ENCODE data around the gene VAV3.

The VAV3 gene

DNA sequence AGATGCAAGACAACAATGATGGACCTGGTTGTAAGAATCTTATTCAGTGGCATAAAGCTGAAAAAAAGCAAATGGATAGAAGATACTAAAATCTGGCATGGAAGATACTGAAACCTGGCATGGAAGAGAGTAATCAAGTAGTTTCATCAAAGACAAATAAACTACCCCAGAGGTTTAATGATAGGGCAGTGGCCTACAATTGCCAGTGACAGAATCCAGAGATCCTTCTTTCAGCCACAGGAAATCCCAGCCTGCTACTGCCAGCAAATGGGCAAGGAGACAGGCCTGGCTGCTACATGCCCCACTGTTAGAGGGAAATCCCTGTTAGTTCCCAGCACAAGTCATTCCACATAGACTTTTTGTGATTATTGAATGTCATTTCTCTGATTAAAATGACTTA, 409.4 kb downstream of the VAV3 start:
- Histone ChIP-seq H3K4me3 (ENCODE audit: low read depth, low read length) (no peak overlapping the region), H3K27me3 (replicated peaks) (no peaks in the 10 kb centered on the region), H3K27ac (no peak overlapping the region), H3K36me3 (replicated peaks) (no peaks in the 10 kb centered on the region)
- in situ Hi-C loops (cut with HindIII; ENCODE audit: low pct_ligation_motif_present, low sequenced_read_pairs): no loop called here
- no peak for DNase-seq
- TF ChIP-seq, protein P1, sequence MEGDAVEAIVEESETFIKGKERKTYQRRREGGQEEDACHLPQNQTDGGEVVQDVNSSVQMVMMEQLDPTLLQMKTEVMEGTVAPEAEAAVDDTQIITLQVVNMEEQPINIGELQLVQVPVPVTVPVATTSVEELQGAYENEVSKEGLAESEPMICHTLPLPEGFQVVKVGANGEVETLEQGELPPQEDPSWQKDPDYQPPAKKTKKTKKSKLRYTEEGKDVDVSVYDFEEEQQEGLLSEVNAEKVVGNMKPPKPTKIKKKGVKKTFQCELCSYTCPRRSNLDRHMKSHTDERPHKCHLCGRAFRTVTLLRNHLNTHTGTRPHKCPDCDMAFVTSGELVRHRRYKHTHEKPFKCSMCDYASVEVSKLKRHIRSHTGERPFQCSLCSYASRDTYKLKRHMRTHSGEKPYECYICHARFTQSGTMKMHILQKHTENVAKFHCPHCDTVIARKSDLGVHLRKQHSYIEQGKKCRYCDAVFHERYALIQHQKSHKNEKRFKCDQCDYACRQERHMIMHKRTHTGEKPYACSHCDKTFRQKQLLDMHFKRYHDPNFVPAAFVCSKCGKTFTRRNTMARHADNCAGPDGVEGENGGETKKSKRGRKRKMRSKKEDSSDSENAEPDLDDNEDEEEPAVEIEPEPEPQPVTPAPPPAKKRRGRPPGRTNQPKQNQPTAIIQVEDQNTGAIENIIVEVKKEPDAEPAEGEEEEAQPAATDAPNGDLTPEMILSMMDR (IDR thresholded peaks at IDR 0.05; ENCODE audit: low read depth, low read length, missing control alignments): no peak

DNA sequence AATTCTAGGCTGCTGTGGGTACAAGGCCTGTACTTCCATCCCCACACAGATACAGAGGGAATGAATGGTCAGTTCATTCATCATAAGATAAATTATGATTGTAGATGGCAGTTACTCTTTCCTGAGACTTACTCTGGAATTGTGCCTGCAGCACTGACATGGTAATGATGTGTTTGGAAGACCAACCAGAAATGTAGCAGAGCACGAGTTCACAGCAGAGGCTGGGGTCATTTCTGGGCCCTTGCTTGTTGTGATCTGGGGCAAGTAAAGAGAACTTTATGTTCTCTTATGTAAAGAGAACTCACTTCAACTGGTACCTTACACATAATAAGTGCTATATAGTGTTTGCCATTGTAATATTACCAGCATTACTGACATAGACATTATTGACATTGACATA, 412.2 kb downstream of the VAV3 start:
- H3K4me3 ChIP-seq (ENCODE audit: low read depth, low read length): no peak overlapping the region
- no peak overlapping the region for H3K27ac ChIP-seq
- in situ Hi-C loops (cut with HindIII; ENCODE audit: low pct_ligation_motif_present, low sequenced_read_pairs): no loop called here
- no peak for DNase-seq
- H3K36me3 ChIP-seq (replicated peaks): no peaks in the 10 kb centered on the region
- no peaks in the 10 kb centered on the region for H3K27me3 ChIP-seq (replicated peaks)
- TF ChIP-seq, protein P1 (IDR thresholded peaks at IDR 0.05; ENCODE audit: low read depth, low read length, missing control alignments): no peak

DNA sequence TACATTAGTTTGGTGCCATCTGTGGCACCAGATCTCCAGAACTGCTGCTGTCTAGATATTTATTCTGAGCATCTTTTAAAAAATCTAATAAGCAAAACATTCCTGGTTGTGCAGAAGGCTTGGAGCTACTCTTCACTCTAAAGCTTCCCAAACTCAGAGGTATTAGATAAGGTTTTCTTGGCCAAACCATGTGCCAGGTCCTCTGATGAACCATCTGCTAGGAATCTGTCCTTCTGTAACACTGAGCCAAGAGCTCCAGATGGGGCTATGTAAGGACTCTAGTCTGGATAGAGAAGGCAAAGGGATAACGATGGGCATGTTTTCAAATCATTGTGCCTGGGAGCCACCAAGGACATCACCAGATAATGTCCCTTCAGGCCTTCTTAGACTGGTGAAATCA, 413.5 kb downstream of the VAV3 start:
- in situ Hi-C loops (cut with HindIII; ENCODE audit: low pct_ligation_motif_present, low sequenced_read_pairs): no loop called here
- no peaks in the 10 kb centered on the region for H3K27me3 ChIP-seq (replicated peaks)
- TF ChIP-seq, protein P1 (IDR thresholded peaks at IDR 0.05; ENCODE audit: low read depth, low read length, missing control alignments): no peak
- no peak for DNase-seq
- no peak overlapping the region for H3K27ac ChIP-seq
- no peak overlapping the region for H3K4me3 ChIP-seq (ENCODE audit: low read depth, low read length)
- H3K36me3 ChIP-seq (replicated peaks): no peaks in the 10 kb centered on the region

DNA sequence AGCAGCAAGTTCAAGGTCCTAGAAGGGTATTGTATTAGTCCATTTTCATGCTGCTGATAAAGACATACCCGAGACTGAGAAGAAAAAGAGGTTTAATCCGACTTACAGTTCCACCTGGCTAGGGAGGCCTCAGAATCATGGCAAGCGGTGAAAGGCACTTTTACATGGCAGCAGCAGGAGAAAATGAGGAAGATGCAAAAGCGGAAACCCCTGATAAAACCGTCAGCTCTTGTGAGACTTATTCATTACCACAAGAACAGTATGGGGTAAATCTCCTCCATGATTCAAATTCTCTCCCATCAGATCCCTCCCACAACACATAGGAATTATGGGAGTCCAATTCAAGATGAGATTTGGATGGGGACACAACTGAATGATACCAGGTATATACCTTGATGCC, 414.6 kb downstream of the VAV3 start:
- TF ChIP-seq, protein P1 (IDR thresholded peaks at IDR 0.05; ENCODE audit: low read depth, low read length, missing control alignments): no peak
- Histone ChIP-seq H3K4me3 (ENCODE audit: low read depth, low read length) (no peak overlapping the region), H3K27me3 (replicated peaks) (no peaks in the 10 kb centered on the region), H3K27ac (no peak overlapping the region), H3K36me3 (replicated peaks) (no peaks in the 10 kb centered on the region)
- DNase-seq: no peak
- in situ Hi-C loops (cut with HindIII; ENCODE audit: low pct_ligation_motif_present, low sequenced_read_pairs): no loop called here

DNA sequence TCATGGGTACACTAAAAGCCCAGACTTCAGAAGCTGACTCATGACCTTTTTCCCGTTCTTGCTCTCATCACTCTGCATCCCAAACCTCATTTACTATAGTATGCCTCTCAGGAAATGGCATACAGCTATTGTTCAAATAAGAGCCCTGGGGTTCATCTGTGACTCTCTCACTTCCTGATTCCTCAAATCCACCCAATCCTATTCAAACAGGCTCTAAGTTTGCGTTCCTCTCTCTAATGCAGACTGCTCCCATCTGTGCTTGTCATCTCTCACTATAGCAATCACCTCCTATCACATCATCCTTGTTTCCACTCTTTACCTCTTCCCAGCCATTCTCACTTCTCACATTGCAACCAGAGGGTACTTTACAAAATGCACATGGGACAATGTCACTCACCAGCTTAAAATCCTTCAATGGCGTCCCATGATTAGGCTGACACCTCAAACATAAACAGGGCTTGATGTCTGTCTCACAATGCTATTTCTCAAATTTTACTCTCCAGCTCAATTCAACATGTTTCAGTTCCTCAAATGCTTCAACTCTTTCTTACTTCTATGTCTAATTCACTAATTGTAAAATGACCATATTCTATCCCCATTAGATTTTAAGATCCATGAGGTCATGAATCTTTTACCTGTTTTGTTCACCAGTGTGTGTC, 415.7 kb downstream of the VAV3 start:
- Histone ChIP-seq H3K36me3 (replicated peaks) (no peaks in the 10 kb centered on the region), H3K4me3 (ENCODE audit: low read depth, low read length) (no peak overlapping the region), H3K27me3 (replicated peaks) (no peaks in the 10 kb centered on the region), H3K27ac (no peak overlapping the region)
- in situ Hi-C loops (cut with HindIII; ENCODE audit: low pct_ligation_motif_present, low sequenced_read_pairs): no loop called here
- TF ChIP-seq, protein P1 (IDR thresholded peaks at IDR 0.05; ENCODE audit: low read depth, low read length, missing control alignments): no peak
- no peak for DNase-seq

DNA sequence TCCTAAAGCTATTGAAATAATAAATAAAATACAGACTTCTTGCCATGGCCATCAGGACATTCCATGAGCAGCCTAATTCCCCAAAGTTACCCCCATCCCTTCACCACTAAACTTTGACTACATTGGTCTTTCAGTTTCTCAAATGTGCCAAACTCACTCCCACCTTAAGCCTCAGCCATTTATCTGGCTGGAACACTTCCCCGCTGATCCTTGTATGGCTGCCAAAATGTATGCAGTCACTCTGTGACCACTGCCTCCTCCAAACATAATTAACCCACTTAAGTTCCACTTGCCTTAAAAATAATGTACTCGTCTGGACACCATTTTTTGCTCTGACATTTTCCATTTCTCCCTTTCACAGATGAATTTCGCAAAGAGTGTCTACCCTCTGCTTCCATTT, 416.7 kb downstream of the VAV3 start:
- in situ Hi-C loops (cut with HindIII; ENCODE audit: low pct_ligation_motif_present, low sequenced_read_pairs): no loop called here
- H3K36me3 ChIP-seq (replicated peaks): no peaks in the 10 kb centered on the region
- no peaks in the 10 kb centered on the region for H3K27me3 ChIP-seq (replicated peaks)
- no peak overlapping the region for H3K4me3 ChIP-seq (ENCODE audit: low read depth, low read length)
- TF ChIP-seq, protein P1 (IDR thresholded peaks at IDR 0.05; ENCODE audit: low read depth, low read length, missing control alignments): no peak
- H3K27ac ChIP-seq: no peak overlapping the region
- DNase-seq: no peak
